KMS-11 (cell line): ENCODE data around the gene TCF12.

Experiments used
- H2AFZ ChIP-seq: fragments of 200-600 bp; sonication (generic); 2 replicates; pipeline ENCODE4 v1.6.1; 2016; ENCODE audit warnings: antibody characterized with exemption, mixed run types, low read depth
- H3K27ac ChIP-seq: fragments of 200-600 bp; sonication (generic); 2 replicates; pipeline ENCODE4 v1.6.1; 2016; ENCODE audit warnings: mild to moderate bottlenecking, mixed run types
- H3K27me3 ChIP-seq: fragments of 200-600 bp; sonication (generic); 2 replicates; pipeline ENCODE4 v1.6.1; 2017; ENCODE audit warnings: mild to moderate bottlenecking, low read depth, mixed run types, moderate library complexity; ENCODE audit not compliant: insufficient read depth
- H3K36me3 ChIP-seq: fragments of 200-600 bp; sonication (generic); 2 replicates; pipeline ENCODE4 v1.6.1; 2017; ENCODE audit warnings: mild to moderate bottlenecking, mixed run types; ENCODE audit not compliant: insufficient read depth
- H3K4me1 ChIP-seq: fragments of 200-600 bp; sonication (generic); 2 replicates; pipeline ENCODE4 v1.6.1; 2016; ENCODE audit warnings: mild to moderate bottlenecking, low read depth, mixed run types; ENCODE audit not compliant: poor library complexity, severe bottlenecking
- H3K4me2 ChIP-seq: fragments of 200-600 bp; sonication (generic); 2 replicates; pipeline ENCODE4 v1.7.0; 2016; ENCODE audit warnings: mild to moderate bottlenecking, mixed run types
- H3K4me3 ChIP-seq: fragments of 200-600 bp; sonication (generic); IDR thresholded peaks from 2 replicates; pipeline ENCODE4 v1.6.1; 2017; ENCODE audit warnings: low read depth, low read length, mixed read lengths; ENCODE audit not compliant: insufficient read depth
- H3K79me2 ChIP-seq: fragments of 200-600 bp; sonication (generic); 2 replicates; pipeline ENCODE4 v1.6.1; 2016; ENCODE audit warnings: low read depth, mixed run types; ENCODE audit not compliant: insufficient read depth
- H3K9ac ChIP-seq: fragments of 200-600 bp; sonication (generic); 2 replicates; pipeline ENCODE4 v1.6.1; 2016; ENCODE audit warnings: mild to moderate bottlenecking, mixed run types
- H4K20me1 ChIP-seq: fragments of 200-600 bp; sonication (generic); 2 replicates; pipeline ENCODE4 v1.6.1; 2016; ENCODE audit warnings: mild to moderate bottlenecking, mixed run types; ENCODE audit not compliant: insufficient read depth
- CTCF ChIP-seq: fragments of 200-600 bp; sonication (generic); conservative IDR thresholded peaks from 2 replicates; pipeline ENCODE4 v1.6.1; 2017; ENCODE audit warnings: low read depth, mild to moderate bottlenecking, antibody characterized with exemption, low read length, moderate library complexity, mixed read lengths

Gene TCF12

DNA sequence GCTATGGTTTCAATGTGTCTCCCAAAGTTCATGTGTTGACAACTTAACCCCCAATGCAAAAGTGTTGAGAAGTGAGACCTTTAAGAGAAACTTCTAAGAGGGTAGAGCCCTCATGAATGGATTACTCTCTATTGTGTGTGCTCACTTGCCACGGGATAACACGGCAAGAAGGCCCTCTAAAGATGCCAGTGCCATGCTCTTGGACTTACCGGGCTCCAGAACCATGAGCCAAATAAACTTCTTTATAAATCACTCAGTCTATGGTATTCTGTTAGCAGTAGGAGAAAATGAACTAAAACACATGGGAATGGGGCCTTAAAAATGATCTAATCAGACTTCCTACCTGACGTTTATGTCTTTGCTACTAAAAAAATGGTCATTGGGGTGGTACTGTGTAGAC lies 2.6 kb upstream of the TCF12 start:
- Histone ChIP-seq H3K4me2 (no peak overlapping the region), H3K4me3 (no peak overlapping the region), H4K20me1 (no peaks in the 10 kb centered on the region), H3K27ac (no peak overlapping the region), H3K79me2 (peaks cover 18% of the 10 kb centered on the region; the same call in 1 of the 2 replicates), H3K27me3 (no peaks in the 10 kb centered on the region), H3K9ac (no peak overlapping the region), H3K4me1 (peaks cover 13% of the 10 kb centered on the region), H2AFZ (no peak overlapping the region), H3K36me3 (no peaks in the 10 kb centered on the region)
- TF ChIP-seq CTCF = no peak

DNA sequence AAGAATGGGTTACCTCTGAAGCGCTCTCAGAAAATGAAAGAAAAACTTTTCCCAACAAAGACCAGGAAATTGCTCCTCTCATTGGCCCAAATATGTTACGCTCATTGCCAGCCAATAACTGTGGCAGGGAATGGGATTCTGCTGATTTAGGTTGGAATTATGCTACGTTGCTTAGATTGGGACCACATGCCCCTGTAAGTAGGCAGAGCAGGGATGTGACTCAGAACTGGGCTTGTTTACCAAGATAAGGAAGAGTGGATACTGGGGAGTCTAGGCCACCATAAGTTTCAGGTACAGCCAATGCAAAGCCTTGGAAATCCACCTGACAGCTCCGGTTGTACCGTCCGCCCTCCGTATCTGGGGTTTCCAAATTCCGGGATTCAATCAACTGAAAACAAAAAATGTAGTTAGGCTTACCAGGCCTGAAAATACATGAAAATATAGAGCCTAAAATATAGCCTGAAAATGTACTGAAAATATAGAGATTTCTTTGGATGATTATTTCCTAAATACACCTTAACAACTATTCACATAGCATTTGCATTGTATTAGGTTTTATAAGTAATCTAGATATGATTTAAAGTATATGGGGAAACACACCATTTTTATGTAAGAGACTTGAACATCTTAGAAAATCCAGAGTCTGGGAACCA lies 1.5 kb upstream of the TCF12 start:
- TF ChIP-seq CTCF = no peak
- Histone ChIP-seq H3K79me2 (peaks cover 23% of the 10 kb centered on the region; the same call in 1 of the 2 replicates), H2AFZ (peak overlapping the region; percentile 92), H3K27ac (peak overlapping the region; percentile 89), H3K36me3 (no peaks in the 10 kb centered on the region), H3K9ac (peak overlapping the region; percentile 96; the same call in 1 of the 2 replicates), H3K27me3 (no peaks in the 10 kb centered on the region), H3K4me3 (no peak overlapping the region), H4K20me1 (no peaks in the 10 kb centered on the region), H3K4me1 (peaks cover 22% of the 10 kb centered on the region), H3K4me2 (peak overlapping the region; percentile 92)

GRCh38 chr15:56917652-56918045 lies 795 bp upstream of the TCF12 start:
- H3K4me3 ChIP-seq = no peak overlapping the region
- H3K4me2 ChIP-seq = peak overlapping the region; percentile 92
- peaks cover 29% of the 10 kb centered on the region; the same call in 1 of the 2 replicates for H3K79me2 ChIP-seq
- H3K9ac ChIP-seq = peak overlapping the region; percentile 96
- no peak for TF ChIP-seq CTCF
- H3K36me3 ChIP-seq = no peaks in the 10 kb centered on the region
- no peaks in the 10 kb centered on the region for H4K20me1 ChIP-seq
- H3K27me3 ChIP-seq = no peaks in the 10 kb centered on the region
- peak overlapping the region; percentile 89 for H3K27ac ChIP-seq
- peaks cover 29% of the 10 kb centered on the region for H3K4me1 ChIP-seq
- H2AFZ ChIP-seq = peak overlapping the region; percentile 92

DNA sequence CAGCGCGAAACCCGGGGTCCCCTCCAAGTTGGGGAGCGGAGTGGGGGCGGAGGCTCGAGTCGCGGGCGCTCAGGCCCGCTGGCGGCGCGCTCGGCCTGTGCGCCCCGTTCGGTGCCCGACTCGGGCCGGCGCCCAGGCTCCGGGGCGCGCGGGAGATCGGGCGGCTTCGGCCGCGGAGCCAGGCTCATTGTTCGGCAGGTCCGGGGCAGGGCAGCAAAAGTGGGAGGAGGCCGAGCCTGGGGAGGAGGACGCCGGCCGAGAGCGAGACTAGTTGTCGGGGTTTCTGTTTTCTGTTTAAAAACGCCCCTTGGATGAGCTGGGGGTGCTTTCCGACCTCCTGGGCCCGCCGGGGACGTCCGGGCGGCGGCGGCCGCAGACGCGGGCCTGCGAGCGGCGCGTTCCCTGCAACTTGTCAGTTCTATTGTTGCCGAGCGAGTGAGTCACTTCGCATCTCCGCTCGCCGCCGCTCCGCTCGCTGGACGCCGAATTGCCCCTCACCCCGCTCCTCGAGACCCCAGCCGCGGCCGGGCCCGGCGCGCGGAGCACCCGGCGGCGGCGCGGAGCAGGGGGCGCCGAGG lies 676 bp downstream of the TCF12 start:
- H4K20me1 ChIP-seq = no peaks in the 10 kb centered on the region
- peak overlapping the region; percentile 92 for H2AFZ ChIP-seq
- H3K27me3 ChIP-seq = no peaks in the 10 kb centered on the region
- no peak overlapping the region for H3K4me3 ChIP-seq
- peak overlapping the region; percentile 89 for H3K27ac ChIP-seq
- no peak for TF ChIP-seq CTCF
- H3K4me2 ChIP-seq = peak overlapping the region; percentile 77
- peaks cover 29% of the 10 kb centered on the region; the same call in 1 of the 2 replicates for H3K79me2 ChIP-seq
- peak overlapping the region; percentile 96 for H3K9ac ChIP-seq
- no peaks in the 10 kb centered on the region; the same call in 1 of the 2 replicates for H3K36me3 ChIP-seq
- peaks cover 43% of the 10 kb centered on the region for H3K4me1 ChIP-seq
